Activated effector memory CD4-positive, alpha-beta T cell treated with Interleukin-2 at 50 U/mL for 16 hours (primary cell): ENCODE results near the gene MAGOHB.
"Not testable (repeated sequence)": the region's sequence is repeated elsewhere in the genome, so short reads cannot be mapped to it uniquely, and the experiment has no call there.

Source experiments
- DNase-seq: peaks from one replicate; pipeline ENCODE4 v3.0.0-alpha.2; 2020

MAGOHB gene

DNA sequence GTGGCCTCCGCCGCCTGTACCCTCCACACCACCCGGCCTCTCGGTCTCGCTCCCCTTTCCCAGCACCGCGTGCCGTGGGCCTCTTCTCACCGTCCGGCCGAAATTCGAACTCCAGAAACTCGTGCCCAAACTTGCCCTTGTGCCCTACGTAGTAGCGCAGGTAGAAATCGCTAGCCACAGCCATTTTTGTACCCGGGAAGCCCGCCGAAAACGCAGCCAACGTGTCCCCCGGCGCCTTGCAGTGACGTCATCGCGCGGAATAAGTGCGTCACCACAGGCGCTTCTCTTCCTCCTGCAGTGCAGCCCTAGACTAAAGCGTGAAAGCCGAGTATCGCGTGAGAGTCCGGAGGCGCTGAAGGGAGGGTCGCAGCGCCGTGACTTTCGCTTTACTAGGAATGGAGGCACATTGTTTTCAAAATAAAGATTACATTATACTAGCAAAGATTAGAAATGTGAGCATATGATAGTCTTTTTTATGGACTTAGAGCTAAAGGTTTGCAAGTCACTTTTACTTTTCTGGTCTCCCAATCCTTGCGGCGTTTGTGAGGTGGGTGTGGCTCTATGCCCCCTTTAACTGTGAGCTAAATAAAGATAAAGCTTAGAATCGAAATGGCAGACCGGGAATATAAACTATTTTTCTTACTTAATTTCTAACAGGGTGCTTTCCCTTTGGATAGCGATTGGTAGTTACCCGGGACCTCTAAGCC, at the start of gene MAGOHB:
TSS of gene MAGOHB (minus strand) at position 261 of the 707 bp plus-strand sequence. CDS start at position 184, 77 bp downstream.
- peak; percentile 96 for DNase-seq

GRCh38 chr12:10661338-10661737, 47.9 kb upstream of the MAGOHB start:
- DNase-seq: no peak

GRCh38 chr12:10654003-10654402, 40.6 kb upstream of the MAGOHB start:
- DNase-seq: no peak

GRCh38 chr12:10652192-10652591, 38.8 kb upstream of the MAGOHB start:
- DNase-seq: no peak

DNA sequence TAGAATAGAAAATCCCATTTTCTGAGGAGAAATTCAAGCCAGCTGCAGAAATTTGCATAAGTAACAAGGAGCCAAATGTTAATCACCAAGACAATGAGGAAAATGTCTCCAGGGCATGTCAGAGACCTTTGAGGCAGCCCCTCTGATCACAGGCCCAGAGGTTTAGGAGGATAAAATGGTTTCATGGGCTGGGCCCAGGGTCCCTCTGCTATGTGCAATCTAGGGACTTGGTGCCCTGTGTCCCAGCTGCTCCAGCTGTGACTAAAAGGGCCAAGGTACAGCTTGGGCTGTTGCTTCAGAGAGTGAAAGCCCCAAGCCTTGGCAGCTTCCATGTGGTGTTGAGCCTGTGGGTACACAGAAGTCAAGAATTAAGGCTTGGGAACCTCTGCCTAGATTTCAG, 33.2 kb upstream of the MAGOHB start:
- not testable (repeated sequence) for DNase-seq

GRCh38 chr12:10645910-10646309, 32.5 kb upstream of the MAGOHB start:
- no peak for DNase-seq

DNA sequence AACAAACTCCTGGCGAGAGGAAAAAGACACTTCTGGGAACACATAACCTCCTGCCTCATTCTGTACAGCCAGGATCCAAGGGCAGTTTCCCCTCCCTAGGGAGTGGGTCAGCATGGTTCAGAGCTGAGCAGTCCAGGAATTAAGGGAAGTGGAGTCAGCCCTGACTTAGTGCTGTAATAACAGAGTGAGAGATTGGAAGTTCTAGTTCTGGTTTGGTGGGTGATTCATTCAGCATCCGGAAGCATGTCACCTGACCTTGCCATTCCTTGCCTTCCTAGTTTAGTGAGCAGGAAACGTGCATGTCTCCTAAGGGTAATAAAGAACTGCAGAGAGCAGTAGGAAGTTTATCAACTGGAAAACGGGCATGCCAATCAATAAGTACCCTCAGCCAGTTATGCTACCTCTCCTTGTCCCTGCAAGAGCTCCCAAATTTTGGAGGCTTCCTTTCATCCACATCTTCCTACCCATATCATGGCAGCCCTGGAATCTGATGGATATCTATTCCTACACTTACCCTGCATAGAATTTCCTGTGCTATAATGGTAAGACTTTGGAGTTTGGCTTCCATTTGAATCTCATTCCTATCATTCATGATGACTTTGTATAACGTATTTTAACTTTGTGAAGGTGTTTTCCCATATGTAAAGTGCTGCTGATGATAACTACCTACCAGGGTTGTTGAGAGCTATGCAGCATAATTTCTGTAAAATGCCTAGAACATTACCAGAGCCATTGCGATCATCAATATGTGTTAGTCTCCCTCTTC, 28.5 kb upstream of the MAGOHB start:
- no peak for DNase-seq

DNA sequence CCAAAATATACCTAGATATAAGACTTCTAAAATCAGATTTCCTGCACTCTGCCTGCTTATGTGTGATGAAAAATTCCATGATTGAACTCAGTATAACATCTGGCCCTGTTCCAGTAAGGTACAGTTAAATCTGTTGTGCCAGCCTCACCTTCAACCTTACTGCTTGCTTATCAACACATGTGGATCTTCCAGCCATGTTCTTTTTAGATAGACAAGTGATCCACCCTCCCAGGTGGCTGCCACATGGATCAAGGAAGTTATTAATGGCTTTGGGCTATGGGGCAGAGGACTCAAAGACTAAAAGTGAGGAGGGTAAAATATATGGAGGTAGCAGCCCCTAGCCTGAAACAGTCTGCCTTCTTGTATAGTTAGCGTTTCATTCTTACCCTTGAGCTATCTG, 25.3 kb upstream of the MAGOHB start:
- DNase-seq: no peak

DNA sequence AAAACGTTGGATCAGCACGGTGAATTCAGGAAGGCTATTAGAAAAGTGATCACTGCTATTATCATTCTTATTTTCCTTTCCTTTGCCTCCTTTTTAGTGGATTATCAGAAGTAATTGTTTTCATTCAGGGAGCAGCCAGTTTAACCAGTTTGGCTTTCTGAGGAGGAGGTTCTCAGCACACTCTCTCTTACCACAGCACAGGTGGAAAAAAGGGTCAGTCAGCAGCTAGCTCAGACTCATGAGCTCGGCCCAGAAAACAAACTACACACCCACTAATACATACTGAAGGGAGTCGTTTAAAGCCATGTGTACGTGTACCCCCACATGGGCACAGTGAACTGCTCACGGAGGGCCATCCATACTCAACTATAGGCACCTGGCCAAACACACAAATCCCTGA, 23.2 kb upstream of the MAGOHB start:
- DNase-seq: no peak

- no peak for DNase-seq
Measured at GRCh38 chr12:10636124-10636523, 22.7 kb upstream of the MAGOHB start.

GRCh38 chr12:10635306-10635705, 21.9 kb upstream of the MAGOHB start:
- no peak for DNase-seq

DNA sequence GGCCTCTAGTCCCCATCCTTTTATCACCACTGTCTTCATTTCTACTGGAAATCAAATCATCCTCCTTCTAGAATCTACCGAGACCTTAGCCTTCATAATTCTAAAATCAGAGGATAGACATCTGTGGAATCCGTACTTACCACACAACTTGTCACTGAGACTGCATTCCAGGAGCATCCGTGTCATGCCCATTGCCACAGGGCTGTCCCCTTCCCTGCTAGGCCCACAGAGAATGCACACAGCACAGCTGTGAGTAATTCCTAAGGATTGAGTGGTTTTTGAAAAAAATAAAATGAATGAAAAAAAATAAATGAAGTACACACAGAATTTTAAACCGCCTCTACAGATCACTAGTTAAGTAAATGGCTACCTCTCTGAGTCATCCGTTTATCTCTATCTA, 21.0 kb upstream of the MAGOHB start:
- no peak for DNase-seq

- DNase-seq: no peak
Measured at GRCh38 chr12:10633541-10633940, 20.1 kb upstream of the MAGOHB start.

GRCh38 chr12:10632226-10632625, 18.8 kb upstream of the MAGOHB start:
- DNase-seq: no peak

DNA sequence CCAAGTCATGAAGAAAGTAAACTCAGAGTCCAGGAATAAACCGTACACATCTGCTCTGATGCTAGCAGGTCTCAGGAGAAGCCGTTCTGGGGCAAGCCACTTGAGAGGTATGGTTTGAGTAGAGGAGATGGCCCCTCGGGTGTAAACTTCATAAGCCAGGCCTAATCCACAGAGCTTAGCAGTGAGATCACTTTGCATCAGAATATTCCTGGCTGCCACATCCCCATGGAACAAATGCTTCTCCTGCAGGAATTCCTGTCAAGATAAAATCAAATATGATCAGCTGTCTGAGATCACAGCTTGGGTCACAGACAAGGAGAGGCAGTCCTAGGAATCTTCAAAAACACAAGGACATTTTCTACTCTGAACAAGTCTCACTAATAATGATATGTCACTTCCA, 11.2 kb upstream of the MAGOHB start:
- DNase-seq: no peak

- no peak for DNase-seq
Measured at GRCh38 chr12:10623131-10623530, 9.7 kb upstream of the MAGOHB start.

- DNase-seq: no peak
Measured at GRCh38 chr12:10621278-10621677, 7.9 kb upstream of the MAGOHB start.

DNA sequence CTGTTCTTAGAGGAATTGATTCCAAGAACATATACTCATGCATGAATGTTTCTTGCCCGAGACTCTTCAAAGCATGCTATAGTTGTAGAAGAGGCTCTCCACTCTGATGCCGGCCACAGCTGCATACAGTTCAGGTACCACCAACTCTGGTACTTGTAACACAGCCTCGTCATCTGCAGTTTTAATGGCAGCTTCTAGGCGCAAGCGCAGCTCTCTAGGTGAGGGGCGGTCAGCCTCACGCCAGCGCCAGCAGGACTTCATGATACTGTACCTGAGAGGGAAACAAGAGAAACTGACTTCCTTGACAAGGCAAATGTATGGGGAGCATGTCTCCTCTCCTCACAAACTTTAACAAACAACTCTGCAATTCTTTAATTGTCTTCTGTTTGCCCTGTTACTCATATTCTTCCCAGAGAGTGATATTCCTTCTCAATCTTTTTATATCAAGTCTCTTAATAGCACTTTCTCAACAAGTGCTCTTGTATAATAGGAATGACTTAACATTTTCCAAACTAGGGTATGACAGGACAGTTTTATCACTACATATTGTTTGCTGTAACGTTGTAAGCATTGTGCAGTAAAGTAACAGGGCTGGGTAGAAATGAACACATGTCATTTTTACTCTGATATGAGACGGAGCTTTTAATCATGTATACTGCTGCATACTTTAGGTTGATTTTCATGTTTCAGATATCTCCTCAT, 6.8 kb upstream of the MAGOHB start:
- DNase-seq: no peak

DNA sequence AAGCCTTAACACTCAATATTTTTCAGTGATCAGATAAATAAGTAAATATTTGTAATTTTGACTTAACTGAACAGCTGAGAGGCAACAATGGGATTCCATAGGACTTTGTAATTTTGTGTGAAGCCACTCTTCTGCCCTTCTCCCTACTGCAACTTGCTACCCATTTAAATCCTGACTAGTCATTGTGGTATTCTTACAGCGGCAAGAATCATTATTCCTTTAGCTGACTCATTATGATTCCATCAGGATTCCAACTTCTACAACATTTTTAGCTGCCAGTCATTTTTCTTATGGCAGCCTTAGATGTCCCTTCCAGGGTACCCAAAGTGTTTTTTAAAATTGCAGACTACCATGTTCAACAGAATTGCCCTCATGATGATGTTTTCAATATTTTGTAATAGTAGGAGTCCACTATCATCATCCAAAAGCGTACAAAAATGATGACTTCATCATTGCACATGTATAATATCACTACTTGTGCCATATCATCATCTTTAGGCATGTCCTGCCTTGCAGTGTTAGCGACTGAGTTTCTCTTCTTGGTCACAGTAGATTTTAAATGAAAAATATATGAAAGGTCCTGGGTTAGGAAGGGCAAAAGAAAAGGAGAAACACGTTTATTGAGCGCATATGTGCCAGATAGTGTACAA, 5.1 kb upstream of the MAGOHB start:
- no peak for DNase-seq

- DNase-seq: no peak
Measured at GRCh38 chr12:10617863-10618262, 4.5 kb upstream of the MAGOHB start.

- DNase-seq: no peak
Measured at GRCh38 chr12:10615532-10615931, 2.1 kb upstream of the MAGOHB start.

- no peak for DNase-seq
Measured at GRCh38 chr12:10614056-10614370, 604 bp upstream of the MAGOHB start.

- no peak for DNase-seq
Measured at GRCh38 chr12:10612984-10613348, 443 bp downstream of the MAGOHB start.

GRCh38 chr12:10612110-10612509, 1.3 kb downstream of the MAGOHB start:
- DNase-seq: no peak
